Dedifferentiated amniotic fluid mesenchymal stem cell (primary cell): Measurements from ENCODE around the gene ZBTB44.
"Not testable (repeated sequence)": the region's sequence is repeated elsewhere in the genome, so short reads cannot be mapped to it uniquely, and the experiment has no call there.

ENCODE experiments used
- DNase-seq: peaks from one replicate; pipeline ENCODE4 v3.0.0-alpha.2; 2016; ENCODE audit errors: extremely low spot score

ZBTB44 gene

GRCh38 chr11:130199792-130200191 is 114.9 kb downstream of the ZBTB44 start:
- DNase-seq: no peak

DNA sequence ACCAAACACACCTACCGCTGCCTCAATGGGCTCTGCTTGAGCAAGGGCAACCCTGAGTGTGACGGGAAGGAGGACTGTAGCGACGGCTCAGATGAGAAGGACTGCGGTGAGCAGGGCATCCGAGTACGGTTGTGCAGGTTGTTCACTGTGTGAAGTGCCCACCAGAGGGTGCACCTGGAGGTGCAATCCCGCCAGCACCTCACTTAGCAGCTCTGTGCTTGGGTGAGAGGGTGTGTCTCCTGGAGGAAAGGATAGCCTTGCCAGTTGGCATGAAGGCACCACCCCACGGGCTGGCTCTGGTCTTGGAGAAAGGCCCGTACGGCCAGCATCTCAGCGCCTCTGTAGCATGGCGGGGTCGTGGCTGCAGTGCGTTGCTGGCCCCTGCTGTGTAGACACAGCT is 115.8 kb downstream of the ZBTB44 start:
- DNase-seq: no peak

DNA sequence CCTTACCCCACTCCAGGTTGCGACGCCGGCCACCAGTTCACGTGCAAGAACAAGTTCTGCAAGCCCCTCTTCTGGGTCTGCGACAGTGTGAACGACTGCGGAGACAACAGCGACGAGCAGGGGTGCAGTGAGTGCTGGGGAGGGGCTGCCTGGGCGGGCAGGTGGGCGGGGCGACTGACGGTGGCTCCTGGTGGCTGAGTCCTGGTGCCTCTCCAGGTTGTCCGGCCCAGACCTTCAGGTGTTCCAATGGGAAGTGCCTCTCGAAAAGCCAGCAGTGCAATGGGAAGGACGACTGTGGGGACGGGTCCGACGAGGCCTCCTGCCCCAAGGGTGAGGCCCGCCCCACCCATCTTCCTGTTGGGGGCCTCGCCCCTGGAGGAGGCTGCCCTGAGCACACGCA is 116.4 kb downstream of the ZBTB44 start:
- DNase-seq: no peak

DNA sequence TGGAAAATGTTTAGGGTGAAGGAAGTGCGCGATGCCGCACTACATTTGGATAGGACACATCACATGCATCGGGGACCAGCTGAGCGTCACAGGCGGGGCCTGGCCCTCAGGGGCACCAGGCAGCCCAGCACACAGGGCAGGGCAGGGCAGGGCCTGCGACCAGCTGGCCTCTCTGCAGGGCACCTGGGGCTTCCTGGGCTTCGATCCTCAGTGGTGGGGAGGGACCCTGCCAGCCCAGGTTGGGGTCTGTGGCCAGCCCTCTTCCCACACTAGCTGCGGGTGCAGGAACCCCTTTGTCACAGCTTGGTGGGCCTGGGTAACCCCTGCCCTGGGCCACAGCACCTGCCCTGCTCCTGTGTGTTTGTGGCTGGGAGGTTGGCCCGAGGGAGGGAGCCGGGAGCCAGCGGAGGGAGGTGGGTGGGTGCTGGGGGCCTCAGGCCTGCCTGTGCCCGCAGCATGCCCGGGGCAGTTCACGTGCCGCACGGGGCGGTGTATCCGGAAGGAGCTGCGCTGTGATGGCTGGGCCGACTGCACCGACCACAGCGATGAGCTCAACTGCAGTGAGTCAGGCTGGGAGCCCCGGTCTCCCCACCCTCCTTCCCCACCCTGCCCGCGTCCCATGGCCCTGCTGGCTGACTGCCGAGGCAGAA is 117.2 kb downstream of the ZBTB44 start:
- DNase-seq: no peak

- no peak for DNase-seq
These were observed 120.3 kb downstream of the ZBTB44 start for GRCh38 chr11:130194241-130195023.

DNA sequence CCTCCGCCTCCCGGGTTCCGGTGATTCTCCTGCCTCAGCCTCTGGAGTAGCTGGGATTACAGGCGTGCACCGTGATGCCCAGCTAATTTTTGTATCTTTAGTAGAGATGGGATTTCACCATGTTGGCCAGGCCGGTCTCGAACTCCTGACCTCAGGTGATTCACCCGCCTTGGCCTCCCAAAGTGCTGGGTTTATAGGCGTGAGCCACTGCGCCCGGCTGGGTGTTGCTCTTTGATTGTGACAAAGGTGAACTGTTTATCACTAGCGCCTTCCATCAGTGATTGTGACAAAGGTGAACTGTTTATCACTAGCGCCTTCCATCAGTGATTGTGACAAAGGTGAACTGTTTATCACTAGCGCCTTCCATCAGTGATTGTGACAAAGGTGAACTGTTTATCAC is 121.2 kb downstream of the ZBTB44 start:
- DNase-seq: not testable (repeated sequence)

DNA sequence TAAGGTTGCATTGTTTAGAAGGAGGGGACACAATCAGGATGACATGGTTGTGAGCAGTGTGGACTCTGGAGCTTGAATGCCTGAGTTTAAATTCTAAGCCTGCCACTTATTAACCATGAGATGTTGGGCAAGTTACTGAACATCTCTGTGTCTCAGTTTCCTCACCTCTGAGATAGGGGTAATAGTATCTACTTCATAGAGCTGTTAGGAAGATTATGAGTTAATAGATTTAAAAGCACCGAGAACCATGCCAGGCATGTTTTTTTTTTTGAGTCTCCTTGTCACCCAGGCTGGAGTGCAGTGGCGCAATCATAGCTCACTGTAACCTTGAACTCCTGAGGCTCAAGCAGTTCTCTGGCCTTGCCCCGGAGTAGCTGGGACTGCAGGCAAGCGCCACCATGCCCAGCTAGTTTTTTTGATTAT is 121.9 kb downstream of the ZBTB44 start:
- DNase-seq: no peak

- DNase-seq: no peak
These were observed 122.8 kb downstream of the ZBTB44 start for GRCh38 chr11:130191896-130192295.

- no peak for DNase-seq
These were observed 124.3 kb downstream of the ZBTB44 start for GRCh38 chr11:130190371-130190881.

GRCh38 chr11:130189492-130190210 is 125.1 kb downstream of the ZBTB44 start:
- no peak for DNase-seq

DNA sequence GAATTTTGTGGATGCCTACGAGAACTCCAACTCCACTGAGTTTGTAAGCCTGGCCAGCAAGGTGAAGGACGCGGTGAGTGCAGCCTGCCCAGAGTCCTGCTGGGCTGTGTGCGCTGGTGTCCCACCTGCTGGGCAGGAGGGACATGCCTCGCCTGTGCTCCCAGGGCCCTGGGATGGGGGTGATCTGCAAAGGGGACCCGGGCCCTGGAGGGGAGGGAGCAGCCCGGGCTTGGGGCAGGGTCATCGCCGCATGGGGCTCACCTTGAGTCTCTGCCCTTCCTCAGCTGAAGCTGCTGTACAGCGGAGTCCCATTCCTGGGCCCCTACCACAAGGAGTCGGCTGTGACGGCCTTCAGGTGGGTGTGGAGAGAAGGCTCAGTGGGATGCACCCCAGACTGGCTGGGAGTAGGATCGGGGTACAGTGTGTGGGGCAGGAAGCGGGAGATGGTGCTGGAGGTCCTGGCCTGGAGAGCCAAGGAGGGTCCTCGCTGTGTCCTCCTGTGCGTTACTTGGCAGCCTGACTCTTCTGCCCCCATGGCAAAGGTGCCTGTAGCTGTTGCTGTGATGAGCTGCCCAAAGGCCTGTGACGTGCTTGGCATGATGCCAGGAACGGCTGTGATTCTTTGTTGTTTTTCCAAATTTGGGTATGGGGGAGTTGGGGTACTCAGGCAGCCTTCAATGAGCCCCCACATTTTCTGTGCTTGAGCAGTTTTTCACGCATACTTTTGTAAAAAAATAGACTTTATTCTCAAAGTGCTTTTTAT is 126.0 kb downstream of the ZBTB44 start:
- no peak for DNase-seq

- DNase-seq: no peak
These were observed 126.7 kb downstream of the ZBTB44 start for GRCh38 chr11:130188047-130188446.

- DNase-seq: no peak
These were observed 127.6 kb downstream of the ZBTB44 start for GRCh38 chr11:130187096-130187495.

DNA sequence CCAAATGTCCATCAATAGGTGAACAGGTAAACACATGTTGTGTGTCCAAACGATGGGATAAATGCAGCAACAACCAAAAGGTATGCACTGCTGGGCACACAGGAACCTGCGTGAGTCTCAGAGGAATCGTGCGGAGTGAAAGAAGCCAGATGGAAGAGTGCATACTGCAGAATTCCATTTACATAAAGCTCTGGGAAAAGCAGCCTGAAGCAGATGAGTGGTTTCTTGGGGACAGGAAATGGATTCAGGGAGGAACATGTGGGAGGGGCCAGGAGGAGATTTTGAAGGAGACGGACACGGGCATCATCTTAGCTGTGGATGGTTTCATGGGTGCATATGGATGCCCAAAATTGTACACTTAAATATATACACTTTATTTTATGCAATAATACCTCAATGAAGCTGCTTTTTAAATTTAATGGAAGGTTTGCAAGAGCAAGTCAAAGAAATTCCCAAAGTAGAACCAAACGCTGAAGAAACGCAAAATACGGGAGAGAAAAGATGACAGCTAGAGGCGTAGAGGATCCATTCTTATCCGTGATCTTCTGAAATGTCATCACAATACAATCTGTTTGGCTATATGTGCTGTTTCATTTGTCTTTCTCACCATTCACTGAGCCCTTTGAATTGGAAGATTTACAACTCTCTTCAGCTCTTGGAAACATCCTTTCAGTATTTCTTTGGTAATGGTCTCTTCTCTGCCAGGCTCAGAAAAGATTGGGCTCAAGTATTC is 130.7 kb downstream of the ZBTB44 start:
- no peak for DNase-seq

DNA sequence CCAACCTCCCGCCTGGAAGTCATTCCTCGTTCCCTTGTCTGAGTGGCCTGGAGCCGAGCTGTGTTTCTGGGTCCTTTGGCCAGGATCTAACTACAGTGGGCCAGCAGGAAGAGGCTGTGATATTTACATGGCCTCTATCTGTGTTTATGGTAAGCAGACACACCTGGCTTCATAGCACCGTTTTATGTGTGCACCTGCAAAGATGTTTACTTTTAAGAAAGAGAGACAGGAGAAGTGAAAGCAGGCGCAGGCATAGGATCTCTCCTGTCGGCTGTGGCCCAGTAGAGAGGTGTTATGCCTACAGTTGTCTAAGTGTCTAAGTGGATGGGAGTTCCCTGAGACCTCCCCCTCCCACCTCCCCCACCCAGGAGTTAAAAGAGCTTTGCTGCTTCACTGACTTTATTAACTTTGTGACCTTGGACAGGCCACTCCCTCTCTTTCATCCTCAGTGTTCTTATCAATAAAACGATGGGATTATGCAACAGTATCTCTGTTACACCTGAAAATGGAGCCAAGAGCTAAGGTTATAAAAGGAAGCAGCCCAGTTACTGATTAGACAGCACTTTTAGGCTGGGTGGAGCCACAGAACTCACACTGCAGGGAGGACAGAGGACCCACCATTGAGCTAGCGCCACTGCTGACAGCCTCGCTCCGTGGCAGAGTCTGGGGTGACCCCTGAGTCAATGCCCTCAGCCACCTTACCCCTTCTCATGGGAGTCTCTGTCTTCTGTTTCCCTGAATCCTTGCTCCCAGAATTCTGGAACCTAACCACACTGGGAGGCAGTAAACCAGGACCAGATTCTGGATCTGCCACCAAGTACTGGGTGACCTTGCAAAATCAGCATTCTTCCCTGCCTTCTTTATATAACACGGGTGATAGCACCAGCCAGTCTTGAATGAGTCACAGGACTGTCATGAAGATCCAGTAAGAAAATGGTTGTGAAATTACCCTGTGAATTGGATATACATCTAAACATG is 133.1 kb downstream of the ZBTB44 start:
- DNase-seq: peak; percentile 48

GRCh38 chr11:130180896-130181294 is 133.8 kb downstream of the ZBTB44 start:
- no peak for DNase-seq

GRCh38 chr11:130180491-130180890 is 134.2 kb downstream of the ZBTB44 start:
- no peak for DNase-seq

DNA sequence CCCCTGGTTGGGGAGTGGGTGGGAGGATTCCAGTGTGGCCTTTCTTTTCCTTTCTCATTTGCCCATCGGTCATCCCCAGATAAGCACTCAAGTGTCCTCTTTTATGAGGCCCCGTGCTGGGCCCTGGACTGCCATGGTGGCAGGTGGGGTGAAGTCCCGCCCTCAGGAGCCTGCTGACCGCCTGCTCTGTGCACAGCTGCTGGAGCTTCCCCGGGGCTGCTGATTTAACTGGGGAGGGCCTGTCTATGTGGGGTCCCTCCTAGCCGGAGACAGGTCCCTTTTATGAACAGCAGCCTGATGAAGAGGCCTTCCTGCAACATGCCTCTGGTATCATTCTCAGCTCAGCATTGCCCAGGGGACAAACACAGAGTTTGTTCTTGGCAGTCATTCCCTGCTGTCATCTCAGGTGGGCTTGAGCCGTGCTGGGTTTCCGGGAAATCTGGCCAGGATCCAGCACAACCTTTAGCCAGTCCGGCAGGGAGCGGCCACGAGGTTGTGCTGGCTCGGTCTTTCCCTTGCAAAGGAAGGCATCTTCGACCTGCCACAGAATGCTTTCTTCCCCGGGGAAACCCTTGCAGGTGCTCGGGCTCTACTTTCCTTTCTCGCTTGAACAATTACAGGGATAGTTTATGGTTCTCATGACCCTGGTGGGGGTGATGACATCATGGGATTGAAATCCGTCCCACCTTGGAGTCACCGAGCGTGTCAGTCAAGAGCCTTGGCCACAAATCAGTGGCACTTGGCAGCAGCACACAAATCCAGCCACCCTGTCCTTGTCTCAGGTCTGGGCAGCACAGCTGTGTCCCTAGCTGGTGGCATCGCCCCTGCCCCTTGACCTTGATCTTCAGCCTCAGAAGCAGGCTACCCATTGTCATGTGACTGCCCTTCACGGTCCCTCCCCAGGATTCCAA is 135.1 kb downstream of the ZBTB44 start:
- no peak for DNase-seq
